Esophagus mucosa (tissue), 1 donor: ENCODE measurements around the gene ZER1. TPM values are rescaled to one million over a fixed set of nuclear protein-coding genes. Genes with fewer than 3 reads are reported as not detected.

Source experiments
- ATAC-seq: fragments of 200-7000 bp; cut with Tn5 transposase; one replicate; pipeline ENCODE4 v1.9.1; 2020
- total RNA-seq: library from RNA; stranded (reverse); gene quantifications from one replicate; pipeline ENCODE4 v1.2.4, GENCODE V29; 2023
- donor health status: DM: yes; HTN: yes; CAD: no.

Gene ZER1
- total RNA-seq, 1 donor from 2014 or later, result 23.2 TPM

DNA sequence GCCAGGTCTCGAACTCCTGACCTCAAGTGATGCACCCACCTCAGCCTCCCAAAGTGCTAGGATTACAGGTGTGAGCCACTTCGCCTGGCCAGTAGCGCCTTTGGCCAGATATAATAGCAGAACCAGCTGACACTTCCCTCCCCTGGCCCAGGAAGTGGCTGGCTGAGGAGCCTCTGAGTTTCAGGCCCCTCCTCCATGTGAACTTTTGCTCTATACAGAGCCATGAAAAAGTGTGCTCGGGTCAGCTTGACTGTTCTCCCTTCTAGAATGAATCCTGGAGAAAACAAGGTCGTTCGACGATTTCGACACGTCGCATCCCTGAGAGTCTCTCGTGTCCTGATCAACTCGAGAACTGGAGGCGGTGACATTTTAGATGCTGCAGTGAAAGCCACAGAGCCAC lies 39.2 kb downstream of the ZER1 start:
- no peak for ATAC-seq

DNA sequence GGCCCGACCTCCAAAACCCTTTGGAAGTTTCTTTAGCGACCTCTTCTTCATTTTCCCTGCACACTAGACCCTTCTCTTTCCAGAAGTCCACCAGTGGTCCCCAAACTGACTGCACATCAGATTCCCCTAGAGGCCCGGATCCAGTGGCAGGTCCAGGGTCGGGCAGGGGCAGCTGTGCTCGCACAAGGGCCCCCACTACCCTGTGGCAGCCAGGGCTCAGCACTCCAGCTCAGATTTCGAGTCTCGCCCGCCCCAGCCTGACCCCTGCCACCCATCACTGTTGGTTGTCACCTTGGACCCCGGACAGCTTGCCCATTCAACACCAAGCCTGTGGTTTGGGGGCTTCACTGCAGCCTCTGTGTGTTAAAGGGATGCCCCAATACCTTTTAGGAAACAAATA lies 40.0 kb downstream of the ZER1 start:
- no peak for ATAC-seq

DNA sequence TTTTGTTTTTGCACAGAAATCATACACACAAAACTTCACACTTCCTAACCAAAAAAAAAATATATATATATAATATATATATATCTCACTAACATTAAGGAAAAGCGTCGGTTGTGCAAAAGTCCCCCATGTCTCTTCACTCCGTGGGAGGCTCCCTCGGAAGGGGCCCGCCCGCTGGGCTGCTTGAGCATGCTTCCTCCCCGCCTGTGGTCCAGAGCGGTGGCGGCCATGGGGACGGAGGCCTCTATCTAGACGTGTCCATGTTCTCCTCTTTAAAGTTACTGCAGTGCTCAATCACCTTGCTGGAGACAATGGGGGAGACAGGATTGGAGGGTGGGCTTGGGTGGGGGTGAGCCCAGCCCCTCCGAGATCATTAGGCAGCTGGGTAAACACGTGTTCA lies 40.6 kb downstream of the ZER1 start:
- no peak for ATAC-seq

DNA sequence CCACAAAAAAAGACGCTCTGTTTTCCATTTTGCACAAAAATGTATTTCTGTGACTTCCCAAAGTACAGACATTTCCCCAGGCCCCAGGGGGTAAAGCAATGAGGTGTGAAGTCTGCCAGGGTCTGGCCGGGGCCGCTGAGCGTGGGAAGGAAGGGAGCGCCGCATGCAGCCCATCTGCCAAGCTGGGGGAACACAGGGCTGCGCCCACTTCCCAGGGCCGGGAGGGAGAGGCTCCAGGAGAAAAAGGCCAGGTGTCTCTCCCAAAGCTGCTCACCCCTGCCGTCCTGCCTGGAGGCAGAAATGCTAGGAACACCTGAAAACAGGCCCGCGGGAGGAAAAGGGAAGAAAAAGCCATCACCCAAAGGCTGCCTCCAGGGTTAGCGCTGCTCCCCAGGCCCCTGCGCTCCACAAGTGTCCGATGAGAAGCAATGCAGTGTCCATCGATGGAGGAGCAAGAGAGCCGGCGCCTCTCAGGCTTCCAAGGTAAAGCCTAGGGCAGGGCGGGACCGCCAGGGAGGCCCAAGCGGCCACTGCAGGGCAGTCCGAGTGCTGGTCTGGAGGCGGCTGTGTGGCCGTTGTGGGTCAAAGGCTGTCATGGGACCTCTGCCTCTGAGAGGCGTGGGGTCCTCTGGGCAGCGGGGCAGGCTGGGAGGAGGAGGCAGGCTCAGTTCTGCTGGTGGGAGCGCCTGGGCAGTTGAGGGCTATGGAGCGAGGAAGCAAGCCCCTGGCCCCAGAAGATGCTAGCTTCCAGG lies 41.8 kb downstream of the ZER1 start:
- ATAC-seq, result no peak

DNA sequence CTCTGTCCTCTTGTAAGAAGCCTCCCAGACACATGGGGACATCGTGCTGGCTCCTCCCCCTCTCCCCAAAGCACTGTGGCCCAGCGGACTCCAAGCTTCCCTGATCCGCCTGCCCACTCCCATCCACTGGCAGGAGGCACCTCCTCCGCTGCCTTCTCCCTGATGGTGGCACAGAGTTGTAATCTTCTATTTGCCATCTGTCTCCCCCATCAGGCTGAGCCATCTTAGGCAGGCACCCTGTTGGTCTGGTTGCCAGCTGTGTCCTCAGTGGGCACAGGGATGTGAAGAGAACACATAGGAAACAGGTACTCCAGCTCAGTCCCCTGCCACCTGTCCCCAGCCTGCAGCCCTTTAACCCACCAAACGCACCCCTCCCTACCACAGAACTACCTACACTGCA lies 42.4 kb downstream of the ZER1 start:
- ATAC-seq, result no peak

DNA sequence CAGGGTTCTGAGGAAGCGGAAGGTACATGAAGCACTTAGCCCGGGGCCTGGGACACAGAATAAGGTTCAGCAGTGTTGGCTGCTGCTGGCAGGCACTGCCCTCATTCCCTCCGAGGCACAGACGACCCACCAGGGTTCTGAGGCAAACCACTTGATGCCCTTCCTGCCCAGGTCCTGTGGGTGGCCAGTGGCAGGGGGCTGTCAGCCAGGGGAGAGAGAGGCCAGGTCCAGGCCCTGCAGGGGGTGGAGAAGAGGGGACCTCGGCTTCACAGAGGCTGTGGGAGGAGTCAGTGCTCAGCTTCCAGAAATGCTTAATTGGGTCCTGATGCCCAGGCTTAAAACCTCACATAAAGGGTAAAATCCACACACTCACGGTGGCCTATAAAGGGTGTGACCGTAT lies 43.4 kb downstream of the ZER1 start:
- ATAC-seq, result no peak

DNA sequence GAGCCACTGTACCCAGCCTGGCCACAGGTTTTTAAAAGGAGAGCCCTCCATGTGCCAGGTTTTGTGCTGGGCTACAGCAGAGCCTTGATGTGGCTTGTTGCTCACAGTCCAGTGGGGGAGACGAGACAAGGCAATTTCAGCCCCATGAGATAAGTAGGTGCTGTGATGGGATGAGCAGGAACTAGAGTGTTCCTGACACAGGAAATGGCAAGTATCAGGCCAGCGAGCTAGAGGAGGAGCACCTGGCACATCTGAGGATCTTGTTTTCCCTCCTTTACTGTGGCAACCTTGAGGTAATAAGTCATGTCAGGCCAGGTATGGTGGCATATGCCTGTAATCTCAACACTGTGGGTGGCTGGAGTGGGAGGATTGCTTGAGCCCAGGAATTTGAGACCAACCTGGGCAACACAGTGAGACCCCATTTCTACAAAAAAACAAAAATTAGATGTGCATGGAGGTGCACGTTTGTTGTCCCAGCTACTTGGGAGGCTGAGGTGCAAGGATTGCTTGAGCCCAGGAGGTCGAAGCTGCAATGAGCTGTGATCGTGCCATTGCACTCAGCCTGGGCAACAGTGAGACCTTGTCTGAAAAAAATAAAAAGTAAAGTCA lies 44.0 kb downstream of the ZER1 start:
- ATAC-seq, result no peak

DNA sequence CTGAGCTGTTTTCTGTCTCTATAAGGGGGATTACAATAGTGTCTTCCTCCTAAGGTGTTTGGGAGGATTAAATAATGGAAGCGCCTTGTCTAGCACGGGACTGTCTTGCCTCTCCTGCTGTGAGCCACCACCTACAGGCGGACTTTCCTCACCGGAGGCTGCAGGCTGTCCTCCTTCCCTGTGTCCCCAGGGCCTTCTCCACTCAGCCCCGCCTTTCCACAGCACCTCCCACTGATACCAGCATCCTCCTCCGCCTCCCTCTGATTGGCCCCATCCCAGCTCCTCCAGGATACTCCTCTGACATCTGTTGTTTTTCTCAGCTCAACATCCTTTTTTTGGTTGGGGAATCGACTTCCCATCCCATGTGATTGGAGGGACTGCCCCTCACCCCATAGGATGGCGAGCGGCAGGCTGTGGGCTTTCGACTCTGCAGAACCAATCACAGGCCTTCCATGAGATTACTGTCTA lies 46.9 kb downstream of the ZER1 start:
- ATAC-seq, result peak; percentile 31

DNA sequence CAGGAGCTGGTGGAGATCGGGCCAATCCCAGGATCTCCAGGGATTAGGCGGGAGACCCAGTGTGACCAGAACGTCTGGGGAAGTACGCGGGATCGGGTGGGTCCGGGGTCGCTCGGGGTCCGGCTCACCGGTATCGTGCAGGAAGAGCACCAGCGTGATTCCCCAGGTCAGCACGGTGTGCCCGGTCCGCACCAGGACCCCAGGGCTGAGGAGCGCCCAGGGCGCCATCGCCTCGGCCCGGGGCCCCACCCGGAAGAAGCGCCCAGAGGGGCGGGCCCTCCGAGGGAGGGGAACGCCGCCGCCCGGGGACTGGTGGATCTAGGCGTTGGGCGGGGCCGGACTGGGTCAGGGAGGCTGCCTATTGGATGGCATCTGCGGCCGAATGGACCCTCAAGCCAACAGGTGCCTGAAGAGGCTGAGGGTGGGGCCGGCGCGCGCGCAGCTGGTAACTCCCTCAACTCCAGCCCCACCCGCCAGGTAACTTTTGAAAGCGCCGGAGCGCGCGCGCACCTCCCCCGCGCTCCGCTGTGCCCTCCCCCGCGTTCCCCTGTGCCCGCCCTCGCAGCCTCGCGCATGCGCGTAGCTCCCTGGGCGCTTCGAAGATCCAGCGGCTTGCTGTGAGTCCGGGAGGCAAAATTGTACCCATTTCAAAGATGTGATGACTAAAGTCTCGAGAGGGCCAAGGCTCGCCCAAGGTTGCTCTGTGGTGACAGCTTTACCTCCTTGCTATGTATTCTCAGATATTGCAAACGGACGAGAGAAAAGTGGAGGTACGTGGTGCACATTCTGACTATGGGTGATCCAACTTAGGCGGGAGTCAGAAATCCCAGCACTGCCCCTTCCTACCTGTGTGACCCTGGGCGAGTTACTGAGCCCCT lies 47.6 kb downstream of the ZER1 start, which contains the start of gene ZDHHC12:
TSS of gene ZDHHC12 (minus strand) at position 262 of the 878 bp plus-strand sequence. CDS start at position 228, 34 bp downstream.
- peak; percentile 95 for ATAC-seq

DNA sequence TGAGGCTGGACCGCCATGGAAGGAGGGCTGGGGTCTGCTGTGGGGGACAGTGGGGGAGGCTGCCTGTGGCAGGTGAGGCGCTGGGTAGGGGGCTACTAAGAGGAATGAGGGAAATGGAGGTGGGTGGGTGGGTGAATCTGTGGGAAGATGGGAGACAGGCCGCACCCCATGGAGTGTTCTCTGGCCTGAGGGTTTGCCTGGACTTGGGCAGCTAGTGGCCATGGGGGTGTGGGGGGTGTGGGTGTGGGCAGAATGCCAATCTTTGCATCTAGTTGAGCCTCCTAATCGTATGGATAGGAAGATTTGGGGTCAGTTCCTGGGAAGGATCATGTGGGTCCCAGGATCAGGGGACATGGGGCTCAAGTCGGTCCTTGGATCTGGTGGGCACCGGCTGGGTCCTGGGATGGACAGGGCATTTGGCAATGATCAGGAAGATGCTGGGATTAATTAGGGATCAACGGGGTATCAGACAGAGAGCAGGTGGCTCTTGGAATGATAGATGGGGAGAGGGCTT lies 48.3 kb downstream of the ZER1 start:
- ATAC-seq, result no peak

DNA sequence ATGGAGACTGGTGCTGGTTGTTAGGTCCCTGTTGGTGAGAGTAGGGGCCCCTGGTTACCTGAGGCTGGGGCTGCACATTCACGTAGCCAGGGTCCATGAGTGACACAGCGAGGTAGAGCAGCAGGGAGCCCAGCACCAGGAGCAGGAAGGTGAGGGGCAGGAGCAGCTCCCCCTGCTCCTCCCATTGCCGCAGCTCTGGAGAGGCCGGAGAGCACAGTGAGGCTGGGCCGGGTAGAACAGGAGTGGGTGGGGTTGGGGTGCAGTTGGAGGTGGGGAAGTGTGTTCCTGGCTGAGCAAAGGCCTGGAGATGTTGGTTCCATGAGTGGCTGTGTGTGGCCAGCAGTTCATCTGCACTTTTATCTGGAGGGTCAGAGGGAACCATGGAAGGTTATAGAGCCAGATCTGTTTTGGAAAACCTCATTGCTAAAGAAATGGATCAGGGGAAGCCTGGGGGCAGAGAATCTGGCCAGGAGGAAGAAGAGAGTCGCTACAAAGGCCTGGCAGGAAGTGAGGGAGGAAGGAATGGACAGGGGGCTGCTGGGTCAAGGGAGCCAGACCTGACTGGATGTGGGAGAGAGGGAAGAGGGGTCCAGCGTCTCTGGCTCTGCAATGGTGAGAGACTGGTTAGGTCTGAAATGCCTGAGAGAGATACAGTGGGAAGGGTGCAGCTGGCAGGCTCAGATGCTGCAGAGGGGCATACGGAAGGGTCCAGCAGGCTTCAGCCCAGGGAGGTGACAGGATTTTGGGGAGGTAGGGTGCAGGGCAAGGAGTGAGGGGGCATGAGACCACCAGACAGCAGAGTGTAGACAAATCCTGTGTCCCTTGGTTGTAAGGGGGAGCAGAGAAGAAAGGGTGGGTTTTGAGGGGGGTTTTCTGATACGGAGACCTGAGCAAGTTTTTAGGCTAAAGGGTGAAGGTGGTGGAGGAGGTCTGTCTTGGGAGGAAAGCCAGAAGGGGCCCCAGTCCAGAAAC lies 49.1 kb downstream of the ZER1 start:
- ATAC-seq, result no peak

DNA sequence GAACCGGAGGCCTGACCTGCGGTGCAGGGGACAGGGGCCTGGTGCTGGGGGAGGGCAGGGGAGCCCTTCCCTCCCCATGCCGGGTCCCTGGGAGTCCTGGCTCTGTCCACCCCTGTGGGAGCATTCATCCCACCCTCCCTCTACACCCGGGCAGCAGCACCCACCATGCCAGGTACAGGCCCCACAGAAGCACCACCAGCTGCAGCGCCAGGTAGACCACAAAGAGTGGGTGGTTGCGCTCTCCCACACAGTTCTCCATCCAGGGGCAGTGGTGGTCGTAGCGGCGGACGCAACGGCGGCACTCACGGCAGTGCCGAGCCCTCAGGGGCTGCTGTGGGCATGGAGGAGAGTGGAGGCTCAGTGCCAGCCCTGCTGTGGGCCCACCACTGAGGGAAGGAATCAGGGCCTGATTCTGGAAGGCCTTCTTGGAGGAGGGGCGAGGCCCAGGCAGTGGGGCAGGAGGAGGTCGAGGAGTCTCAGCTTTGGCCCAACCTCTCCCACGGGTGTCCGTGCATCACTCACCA lies 50.2 kb downstream of the ZER1 start:
- no peak for ATAC-seq

DNA sequence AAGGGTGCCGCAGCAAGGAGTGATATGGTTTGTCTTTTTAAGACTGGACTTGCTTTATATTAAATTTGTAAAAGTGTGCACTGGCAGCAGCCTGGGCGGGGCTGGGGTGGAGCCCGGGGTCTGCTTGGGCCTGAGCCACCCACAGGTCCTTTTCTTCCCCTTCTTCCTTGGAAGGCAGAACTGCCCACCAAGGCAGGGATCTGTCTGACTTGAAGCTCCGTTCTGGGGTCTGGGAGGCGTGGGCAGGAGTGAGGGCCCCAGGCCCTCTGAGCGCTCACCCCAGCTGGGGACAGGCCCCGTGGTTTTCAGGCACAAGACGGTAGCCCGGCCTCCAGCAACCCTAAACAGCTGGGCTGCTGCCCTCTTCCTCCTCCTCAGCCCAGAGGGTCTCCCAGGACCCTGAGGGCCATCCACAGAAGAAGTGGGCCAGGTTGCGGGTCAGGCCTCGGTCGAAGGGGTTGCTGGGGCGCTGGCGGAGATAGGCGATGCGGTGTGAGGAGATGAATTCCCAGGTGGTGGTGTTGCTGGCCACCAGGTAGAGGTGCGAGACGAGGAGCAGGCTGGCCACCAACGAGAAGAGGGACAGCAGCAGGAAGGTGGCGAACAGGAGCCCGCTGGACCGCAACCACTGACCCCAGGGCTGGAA lies 50.8 kb downstream of the ZER1 start:
- no peak for ATAC-seq

DNA sequence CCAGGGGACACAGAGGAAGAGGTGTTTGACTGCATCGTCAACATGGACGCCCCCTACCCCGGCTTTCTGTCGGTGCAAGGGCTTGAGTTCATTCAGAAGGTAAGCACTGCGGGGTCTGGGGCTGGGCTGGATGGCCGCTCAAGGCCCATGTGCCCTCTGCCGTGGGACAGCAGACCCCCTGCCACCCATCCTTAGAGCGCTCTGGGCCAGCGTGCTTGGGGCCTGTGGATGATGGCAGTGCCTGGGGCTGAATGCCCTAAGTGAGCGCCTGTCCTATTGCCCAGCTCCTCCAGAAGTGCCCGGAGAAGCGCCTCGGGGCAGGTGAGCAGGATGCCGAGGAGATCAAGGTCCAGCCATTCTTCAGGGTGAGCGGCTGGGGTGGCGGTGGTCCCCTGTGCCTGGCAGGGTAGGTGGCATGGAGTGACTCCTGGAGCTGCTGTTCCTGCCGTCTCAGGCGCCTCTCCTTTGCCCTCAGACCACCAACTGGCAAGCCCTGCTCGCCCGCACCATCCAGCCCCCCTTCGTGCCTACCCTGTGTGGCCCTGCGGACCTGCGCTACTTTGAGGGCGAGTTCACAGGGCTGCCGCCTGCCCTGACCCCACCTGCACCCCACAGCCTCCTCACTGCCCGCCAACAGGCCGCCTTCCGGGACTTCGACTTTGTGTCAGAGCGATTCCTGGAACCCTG lies 51.7 kb downstream of the ZER1 start:
- ATAC-seq, result no peak

DNA sequence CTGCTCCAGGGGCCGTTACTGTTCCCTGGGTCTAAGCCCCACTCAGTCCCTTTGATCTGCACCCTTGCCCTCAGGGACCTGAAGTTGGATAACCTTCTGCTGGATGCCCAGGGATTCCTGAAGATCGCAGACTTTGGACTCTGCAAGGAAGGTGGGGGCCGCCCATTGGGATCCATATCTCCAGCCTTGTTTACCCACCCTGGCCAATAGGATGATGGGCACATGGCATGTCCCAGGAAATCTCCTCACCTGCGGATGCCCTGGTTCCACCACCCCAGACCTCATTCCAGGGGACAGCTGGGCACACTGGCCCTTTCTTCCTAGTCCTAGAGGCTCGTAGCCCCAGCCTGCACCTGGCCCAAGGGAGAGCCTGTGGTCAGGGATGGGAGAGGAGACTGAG lies 53.3 kb downstream of the ZER1 start:
- no peak for ATAC-seq

DNA sequence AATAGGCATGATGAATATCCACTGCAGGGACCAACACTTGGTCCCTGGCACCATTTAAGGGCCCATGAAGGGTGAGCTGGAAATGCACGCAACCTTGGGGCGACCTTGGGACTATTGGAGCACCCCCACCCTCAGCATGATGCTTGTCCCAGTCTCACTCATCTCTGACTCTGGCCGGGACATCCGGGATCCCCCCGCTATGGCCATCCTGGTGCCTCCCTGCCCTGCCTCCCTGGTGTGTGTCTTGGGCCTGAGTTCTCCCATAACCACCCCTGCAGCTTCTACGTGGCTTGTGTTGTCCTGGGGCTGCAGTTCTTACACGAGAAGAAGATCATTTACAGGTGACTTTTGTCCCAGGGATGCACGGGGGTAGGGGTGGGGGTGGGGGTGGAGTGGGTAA lies 53.7 kb downstream of the ZER1 start:
- no peak for ATAC-seq

DNA sequence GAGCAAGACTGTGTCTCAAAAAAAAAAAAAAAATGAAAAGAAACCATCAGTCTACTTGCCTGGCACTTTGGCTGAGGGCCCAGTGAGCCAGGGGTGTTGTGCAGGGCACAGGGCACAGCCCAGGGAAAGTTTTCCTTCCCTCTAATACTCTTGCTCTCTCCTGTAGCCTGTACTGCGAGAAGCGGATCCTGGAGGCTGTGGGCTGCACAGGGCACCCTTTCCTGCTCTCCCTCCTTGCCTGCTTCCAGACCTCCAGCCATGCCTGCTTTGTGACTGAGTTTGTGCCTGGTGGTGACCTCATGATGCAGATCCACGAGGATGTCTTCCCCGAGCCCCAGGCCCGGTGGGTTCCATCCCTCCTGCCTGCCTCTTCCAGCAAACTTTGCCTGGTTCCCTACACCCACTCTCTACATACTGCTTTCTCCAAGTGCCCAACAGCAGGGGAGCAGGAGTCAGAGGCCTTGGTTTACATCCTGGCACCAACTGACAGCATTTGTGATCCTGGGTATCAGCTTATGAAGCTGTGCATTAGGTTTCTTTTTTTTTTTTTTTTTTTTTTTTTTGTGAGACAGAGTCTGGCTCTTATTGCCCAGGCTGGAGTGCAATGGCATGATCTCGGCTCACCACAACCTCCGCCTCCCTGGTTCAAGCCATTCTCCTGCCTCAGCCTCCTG lies 55.0 kb downstream of the ZER1 start:
- no peak for ATAC-seq

DNA sequence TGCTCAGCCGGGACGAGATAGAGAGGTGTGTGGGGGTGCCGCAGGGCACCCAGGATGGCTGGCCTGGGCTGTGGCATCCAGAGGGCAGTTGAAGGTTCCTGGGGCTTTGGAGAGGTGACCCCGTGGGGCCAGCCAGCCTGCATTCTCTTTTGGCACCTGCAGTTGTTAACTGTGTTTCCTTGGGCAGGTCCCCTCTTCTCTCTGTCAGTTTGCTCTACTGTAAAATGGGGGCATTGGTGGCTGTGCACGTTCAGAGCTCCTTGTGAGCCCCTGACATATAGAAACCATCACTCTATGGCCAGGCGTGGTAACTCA lies 56.3 kb downstream of the ZER1 start:
- ATAC-seq, result no peak

DNA sequence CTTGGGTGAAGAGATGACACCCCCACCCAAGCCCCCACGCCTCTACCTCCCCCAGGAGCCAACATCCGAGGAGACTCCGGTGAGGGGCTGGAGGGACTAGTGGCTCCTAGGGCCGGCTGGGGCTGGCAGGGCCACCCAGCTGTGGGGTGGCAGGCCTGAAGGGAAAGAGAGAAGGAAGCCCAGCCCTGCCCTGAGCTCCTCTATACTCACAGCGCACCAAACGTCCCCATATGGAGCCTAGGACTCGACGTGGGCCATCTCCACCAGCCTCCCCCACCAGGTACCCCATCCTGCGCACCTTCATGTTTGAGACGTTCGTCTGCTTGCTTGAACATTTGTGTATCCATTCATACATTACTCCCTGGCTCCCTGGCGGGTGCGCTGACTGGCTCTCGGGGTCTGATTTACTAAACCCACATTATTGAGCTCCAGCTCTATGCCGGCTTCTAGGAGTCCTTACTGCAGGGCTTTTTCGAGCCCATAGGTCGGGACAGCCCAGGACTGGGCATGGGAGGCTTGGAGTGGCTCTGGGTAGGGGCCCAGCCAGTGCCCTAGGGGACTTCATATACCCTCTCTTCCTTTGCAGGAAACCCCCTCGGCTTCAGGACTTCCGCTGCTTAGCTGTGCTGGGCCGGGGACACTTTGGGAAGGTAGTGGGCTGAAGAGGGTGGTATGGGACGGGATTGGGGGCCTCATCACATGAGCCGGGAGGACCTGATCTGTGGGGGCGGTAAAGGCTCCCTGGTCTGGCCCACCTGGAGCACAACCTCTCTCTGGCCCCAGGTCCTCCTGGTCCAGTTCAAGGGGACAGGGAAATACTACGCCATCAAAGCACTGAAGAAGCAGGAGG lies 56.9 kb downstream of the ZER1 start:
- no peak for ATAC-seq
